ENCODE results near the gene MALT1. TPM values are rescaled to one million over a fixed set of nuclear protein-coding genes. Genes with fewer than 3 reads are reported as not detected.

The MALT1 gene
- total RNA-seq, 1 experiment from 2014 or later: 24.2 TPM

DNA sequence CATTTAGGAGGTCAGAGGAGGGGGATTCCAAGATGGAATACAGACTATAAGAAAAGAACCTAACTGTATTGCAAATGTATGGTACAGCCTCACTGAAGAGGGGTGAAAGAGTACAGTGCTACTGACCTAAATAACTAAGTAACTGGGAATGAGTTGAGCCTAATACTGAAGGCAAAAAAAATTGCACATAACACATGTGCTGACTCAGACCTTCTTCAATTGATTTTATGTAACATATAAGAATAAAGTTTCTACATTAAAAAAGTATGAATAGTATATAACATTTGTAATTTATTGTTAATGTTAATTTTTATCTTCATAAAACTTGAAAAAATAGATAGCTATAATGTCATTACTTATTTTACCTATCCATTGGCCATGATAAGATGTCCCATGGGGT, 41.7 kb downstream of the MALT1 start:
- Histone ChIP-seq H4K20me1 (ENCODE audit: low read length) (no peaks in the 10 kb centered on the region), H3K4me3 (ENCODE audit: low read length) (no peak overlapping the region), H2AFZ (ENCODE audit: low read length) (no peak overlapping the region), H3K4me2 (ENCODE audit: low read length) (no peak overlapping the region), H3K4me1 (ENCODE audit: insufficient read depth, low read length) (no peaks in the 10 kb centered on the region), H3F3A (ENCODE audit: low read length, unreplicated experiment) (no peaks in the 10 kb centered on the region), H3K27me3 (ENCODE audit: low read length) (no peaks in the 10 kb centered on the region), H3K27ac (ENCODE audit: low read length) (no peak overlapping the region), H3K36me3 (ENCODE audit: low read depth, low read length) (no peaks in the 10 kb centered on the region; the same call in 1 of the 2 replicates), H3K9me3 (ENCODE audit: low read length) (no peaks in the 10 kb centered on the region), H3K9me2 (replicated peaks; ENCODE audit: low read length) (no peaks in the 10 kb centered on the region), H3K9ac (ENCODE audit: low read length) (no peak overlapping the region), H3K79me2 (ENCODE audit: low read length) (no peaks in the 10 kb centered on the region)
- POLR2A ChIA-PET (ENCODE audit: unreplicated experiment): no interaction called here
- DNase-seq (no peak), ATAC-seq (no peak)
- no peak for TF ChIP-seq EZH2phosphoT487 (IDR thresholded peaks at IDR 0.05; ENCODE audit: borderline replicate concordance, low read length)
- no peak for TF ChIP-seq EZH2 (IDR thresholded peaks at IDR 0.05; ENCODE audit: low read length, unreplicated experiment)
- TF ChIP-seq, protein P1, sequence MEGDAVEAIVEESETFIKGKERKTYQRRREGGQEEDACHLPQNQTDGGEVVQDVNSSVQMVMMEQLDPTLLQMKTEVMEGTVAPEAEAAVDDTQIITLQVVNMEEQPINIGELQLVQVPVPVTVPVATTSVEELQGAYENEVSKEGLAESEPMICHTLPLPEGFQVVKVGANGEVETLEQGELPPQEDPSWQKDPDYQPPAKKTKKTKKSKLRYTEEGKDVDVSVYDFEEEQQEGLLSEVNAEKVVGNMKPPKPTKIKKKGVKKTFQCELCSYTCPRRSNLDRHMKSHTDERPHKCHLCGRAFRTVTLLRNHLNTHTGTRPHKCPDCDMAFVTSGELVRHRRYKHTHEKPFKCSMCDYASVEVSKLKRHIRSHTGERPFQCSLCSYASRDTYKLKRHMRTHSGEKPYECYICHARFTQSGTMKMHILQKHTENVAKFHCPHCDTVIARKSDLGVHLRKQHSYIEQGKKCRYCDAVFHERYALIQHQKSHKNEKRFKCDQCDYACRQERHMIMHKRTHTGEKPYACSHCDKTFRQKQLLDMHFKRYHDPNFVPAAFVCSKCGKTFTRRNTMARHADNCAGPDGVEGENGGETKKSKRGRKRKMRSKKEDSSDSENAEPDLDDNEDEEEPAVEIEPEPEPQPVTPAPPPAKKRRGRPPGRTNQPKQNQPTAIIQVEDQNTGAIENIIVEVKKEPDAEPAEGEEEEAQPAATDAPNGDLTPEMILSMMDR (conservative IDR thresholded peaks at IDR 0.05; ENCODE audit: low read depth, low read length): no peak
- BruUV-seq (replicated peaks): no TSS peak
- intact Hi-C loops (cut with micrococcal nuclease): no loop called here
- CTCF ChIA-PET: no interaction called here

DNA sequence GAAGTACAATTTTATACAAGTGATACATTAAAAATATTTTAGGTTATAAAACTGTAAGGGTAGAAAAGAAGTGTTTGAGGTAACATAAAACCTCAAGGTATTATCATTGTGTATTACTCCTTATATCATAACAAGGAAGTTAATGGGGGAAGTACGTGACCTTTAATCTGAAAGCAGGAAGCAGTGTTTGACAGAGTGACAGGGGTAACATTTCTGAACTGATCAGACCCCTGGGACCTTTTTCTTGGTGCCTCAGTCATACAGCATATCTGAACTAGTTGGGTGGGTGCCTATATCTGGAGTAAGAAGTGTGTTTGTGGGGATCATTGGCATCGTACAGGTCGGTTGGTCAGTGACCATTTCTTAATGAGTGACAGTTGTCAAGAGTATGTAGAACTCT, 43.0 kb downstream of the MALT1 start:
- ATAC-seq (no peak), DNase-seq (no peak)
- Histone ChIP-seq H4K20me1 (ENCODE audit: low read length) (no peaks in the 10 kb centered on the region), H3K4me2 (ENCODE audit: low read length) (no peak overlapping the region), H3K27ac (ENCODE audit: low read length) (no peak overlapping the region), H3K4me1 (ENCODE audit: insufficient read depth, low read length) (no peaks in the 10 kb centered on the region), H3K79me2 (ENCODE audit: low read length) (no peaks in the 10 kb centered on the region), H3K9me2 (replicated peaks; ENCODE audit: low read length) (no peaks in the 10 kb centered on the region), H3K36me3 (ENCODE audit: low read depth, low read length) (no peaks in the 10 kb centered on the region; the same call in 1 of the 2 replicates), H3K4me3 (ENCODE audit: low read length) (no peak overlapping the region), H3K9ac (ENCODE audit: low read length) (no peak overlapping the region), H3K27me3 (ENCODE audit: low read length) (no peaks in the 10 kb centered on the region), H3K9me3 (ENCODE audit: low read length) (no peaks in the 10 kb centered on the region), H3F3A (ENCODE audit: low read length, unreplicated experiment) (no peaks in the 10 kb centered on the region), H2AFZ (ENCODE audit: low read length) (no peak overlapping the region)
- POLR2A ChIA-PET (ENCODE audit: unreplicated experiment): no interaction called here
- TF ChIP-seq EZH2 (IDR thresholded peaks at IDR 0.05; ENCODE audit: low read length, unreplicated experiment): no peak
- TF ChIP-seq, protein P1 (conservative IDR thresholded peaks at IDR 0.05; ENCODE audit: low read depth, low read length): no peak
- TF ChIP-seq EZH2phosphoT487 (IDR thresholded peaks at IDR 0.05; ENCODE audit: borderline replicate concordance, low read length): no peak
- CTCF ChIA-PET: no interaction called here
- BruUV-seq (replicated peaks): no TSS peak
- intact Hi-C loops (cut with micrococcal nuclease): no loop called here

DNA sequence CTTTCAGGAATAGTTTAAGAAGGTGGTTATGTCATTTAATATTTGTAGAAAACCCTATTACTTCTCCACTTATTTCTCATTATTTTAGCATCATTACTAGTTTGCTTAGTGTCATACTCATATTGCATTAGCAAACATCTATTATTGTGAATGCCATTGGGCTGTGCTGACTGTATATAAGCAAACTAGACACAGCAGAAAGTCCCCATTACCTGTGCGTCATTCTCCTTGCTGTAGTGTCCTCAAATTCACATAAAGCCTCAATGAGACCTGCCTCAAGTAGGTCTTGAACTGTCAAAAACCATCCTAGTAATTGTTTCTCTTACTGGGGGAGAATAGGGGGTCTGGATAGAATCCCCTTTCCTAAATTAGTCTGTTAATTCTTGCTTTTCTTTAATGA, 43.6 kb downstream of the MALT1 start:
- Histone ChIP-seq H3K27ac (ENCODE audit: low read length) (no peak overlapping the region), H3K4me3 (ENCODE audit: low read length) (no peak overlapping the region), H2AFZ (ENCODE audit: low read length) (no peak overlapping the region), H3F3A (ENCODE audit: low read length, unreplicated experiment) (no peaks in the 10 kb centered on the region), H3K36me3 (ENCODE audit: low read depth, low read length) (no peaks in the 10 kb centered on the region; the same call in 1 of the 2 replicates), H3K4me1 (ENCODE audit: insufficient read depth, low read length) (no peaks in the 10 kb centered on the region), H3K4me2 (ENCODE audit: low read length) (no peak overlapping the region), H3K79me2 (ENCODE audit: low read length) (no peaks in the 10 kb centered on the region), H3K27me3 (ENCODE audit: low read length) (no peaks in the 10 kb centered on the region), H4K20me1 (ENCODE audit: low read length) (no peaks in the 10 kb centered on the region), H3K9ac (ENCODE audit: low read length) (no peak overlapping the region), H3K9me3 (ENCODE audit: low read length) (no peaks in the 10 kb centered on the region), H3K9me2 (replicated peaks; ENCODE audit: low read length) (no peaks in the 10 kb centered on the region)
- BruUV-seq (replicated peaks): no TSS peak
- ChIA-PET POLR2A (ENCODE audit: unreplicated experiment) (no interaction called here), CTCF (no interaction called here)
- intact Hi-C loops (cut with micrococcal nuclease): no loop called here
- no peak for TF ChIP-seq EZH2phosphoT487 (IDR thresholded peaks at IDR 0.05; ENCODE audit: borderline replicate concordance, low read length)
- TF ChIP-seq, protein P1 (conservative IDR thresholded peaks at IDR 0.05; ENCODE audit: low read depth, low read length): no peak
- TF ChIP-seq EZH2 (IDR thresholded peaks at IDR 0.05; ENCODE audit: low read length, unreplicated experiment): no peak
- DNase-seq: no peak
- no peak for ATAC-seq

Measured in PC-3 (cell line).